KMS-11 (cell line): ENCODE measurements around the gene SMCO3.

Experiments
- H2AFZ ChIP-seq: fragments of 200-600 bp; sonication (generic); 2 replicates; pipeline ENCODE4 v1.6.1; 2016; ENCODE audit warnings: antibody characterized with exemption, mixed run types, low read depth
- H3K27ac ChIP-seq: fragments of 200-600 bp; sonication (generic); 2 replicates; pipeline ENCODE4 v1.6.1; 2016; ENCODE audit warnings: mild to moderate bottlenecking, mixed run types
- H3K27me3 ChIP-seq: fragments of 200-600 bp; sonication (generic); 2 replicates; pipeline ENCODE4 v1.6.1; 2017; ENCODE audit warnings: mild to moderate bottlenecking, low read depth, mixed run types, moderate library complexity; ENCODE audit not compliant: insufficient read depth
- H3K36me3 ChIP-seq: fragments of 200-600 bp; sonication (generic); 2 replicates; pipeline ENCODE4 v1.6.1; 2017; ENCODE audit warnings: mild to moderate bottlenecking, mixed run types; ENCODE audit not compliant: insufficient read depth
- H3K4me1 ChIP-seq: fragments of 200-600 bp; sonication (generic); 2 replicates; pipeline ENCODE4 v1.6.1; 2016; ENCODE audit warnings: mild to moderate bottlenecking, low read depth, mixed run types; ENCODE audit not compliant: poor library complexity, severe bottlenecking
- H3K4me2 ChIP-seq: fragments of 200-600 bp; sonication (generic); 2 replicates; pipeline ENCODE4 v1.7.0; 2016; ENCODE audit warnings: mild to moderate bottlenecking, mixed run types
- H3K4me3 ChIP-seq: fragments of 200-600 bp; sonication (generic); IDR thresholded peaks from 2 replicates; pipeline ENCODE4 v1.6.1; 2017; ENCODE audit warnings: low read depth, low read length, mixed read lengths; ENCODE audit not compliant: insufficient read depth
- H3K79me2 ChIP-seq: fragments of 200-600 bp; sonication (generic); 2 replicates; pipeline ENCODE4 v1.6.1; 2016; ENCODE audit warnings: low read depth, mixed run types; ENCODE audit not compliant: insufficient read depth
- H3K9ac ChIP-seq: fragments of 200-600 bp; sonication (generic); 2 replicates; pipeline ENCODE4 v1.6.1; 2016; ENCODE audit warnings: mild to moderate bottlenecking, mixed run types
- H4K20me1 ChIP-seq: fragments of 200-600 bp; sonication (generic); 2 replicates; pipeline ENCODE4 v1.6.1; 2016; ENCODE audit warnings: mild to moderate bottlenecking, mixed run types; ENCODE audit not compliant: insufficient read depth
- TF ChIP-seq, protein P1 (sequence below): fragments of 200-600 bp; sonication (generic); conservative IDR thresholded peaks from 2 replicates; pipeline ENCODE4 v1.6.1; 2017; ENCODE audit warnings: low read depth, mild to moderate bottlenecking, antibody characterized with exemption, low read length, moderate library complexity, mixed read lengths

The SMCO3 gene

DNA sequence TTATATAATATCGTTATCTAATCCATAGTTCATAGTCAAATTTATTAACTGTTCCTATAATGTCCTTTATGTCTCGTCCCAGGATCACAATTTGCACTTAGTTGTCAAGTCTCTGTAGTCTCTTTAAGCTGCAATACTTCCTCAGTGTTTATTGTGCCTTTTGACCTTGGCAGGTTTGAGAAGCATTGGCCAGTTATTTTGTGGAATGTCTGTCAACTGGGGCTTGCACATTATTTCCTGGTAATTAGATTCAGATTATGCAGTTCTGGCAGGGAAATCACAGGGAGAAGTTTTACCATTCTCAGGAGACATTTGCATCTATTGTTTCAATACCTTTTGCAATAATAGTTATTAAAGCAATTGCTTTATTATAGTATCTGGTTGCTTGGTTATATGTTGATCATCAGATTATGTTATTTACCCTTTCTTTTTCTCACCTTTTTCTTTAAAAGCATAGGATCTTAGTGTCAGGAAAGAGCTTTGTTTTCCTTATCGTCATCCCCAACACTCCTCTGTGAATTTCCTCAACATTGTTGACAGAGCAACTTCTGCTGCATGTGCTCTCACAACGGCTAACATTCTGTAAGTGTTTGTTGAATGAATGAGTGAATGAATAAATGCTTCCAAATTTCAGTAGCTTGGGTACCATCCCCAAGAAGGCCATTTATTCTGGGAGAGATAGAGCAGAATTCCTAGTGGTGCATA, 33.0 kb upstream of the SMCO3 start:
- peaks cover 13% of the 10 kb centered on the region for H3K4me1 ChIP-seq
- no peak overlapping the region for H3K9ac ChIP-seq
- H3K4me2 ChIP-seq: no peak overlapping the region
- no peak overlapping the region for H2AFZ ChIP-seq
- no peaks in the 10 kb centered on the region for H3K79me2 ChIP-seq
- no peaks in the 10 kb centered on the region for H3K27me3 ChIP-seq
- TF ChIP-seq, protein P1, sequence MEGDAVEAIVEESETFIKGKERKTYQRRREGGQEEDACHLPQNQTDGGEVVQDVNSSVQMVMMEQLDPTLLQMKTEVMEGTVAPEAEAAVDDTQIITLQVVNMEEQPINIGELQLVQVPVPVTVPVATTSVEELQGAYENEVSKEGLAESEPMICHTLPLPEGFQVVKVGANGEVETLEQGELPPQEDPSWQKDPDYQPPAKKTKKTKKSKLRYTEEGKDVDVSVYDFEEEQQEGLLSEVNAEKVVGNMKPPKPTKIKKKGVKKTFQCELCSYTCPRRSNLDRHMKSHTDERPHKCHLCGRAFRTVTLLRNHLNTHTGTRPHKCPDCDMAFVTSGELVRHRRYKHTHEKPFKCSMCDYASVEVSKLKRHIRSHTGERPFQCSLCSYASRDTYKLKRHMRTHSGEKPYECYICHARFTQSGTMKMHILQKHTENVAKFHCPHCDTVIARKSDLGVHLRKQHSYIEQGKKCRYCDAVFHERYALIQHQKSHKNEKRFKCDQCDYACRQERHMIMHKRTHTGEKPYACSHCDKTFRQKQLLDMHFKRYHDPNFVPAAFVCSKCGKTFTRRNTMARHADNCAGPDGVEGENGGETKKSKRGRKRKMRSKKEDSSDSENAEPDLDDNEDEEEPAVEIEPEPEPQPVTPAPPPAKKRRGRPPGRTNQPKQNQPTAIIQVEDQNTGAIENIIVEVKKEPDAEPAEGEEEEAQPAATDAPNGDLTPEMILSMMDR: no peak
- no peaks in the 10 kb centered on the region for H3K36me3 ChIP-seq
- no peak overlapping the region for H3K27ac ChIP-seq
- no peak overlapping the region for H3K4me3 ChIP-seq
- H4K20me1 ChIP-seq: no peaks in the 10 kb centered on the region

GRCh38 chr12:14846042-14846587, 32.1 kb upstream of the SMCO3 start:
- H3K4me3 ChIP-seq: no peak overlapping the region
- H3K27ac ChIP-seq: no peak overlapping the region
- no peak overlapping the region for H3K9ac ChIP-seq
- no peaks in the 10 kb centered on the region for H3K36me3 ChIP-seq
- H3K27me3 ChIP-seq: no peaks in the 10 kb centered on the region
- H2AFZ ChIP-seq: no peak overlapping the region
- H3K4me1 ChIP-seq: peaks cover 3% of the 10 kb centered on the region
- no peak overlapping the region for H3K4me2 ChIP-seq
- H3K79me2 ChIP-seq: no peaks in the 10 kb centered on the region
- TF ChIP-seq, protein P1: no peak
- H4K20me1 ChIP-seq: no peaks in the 10 kb centered on the region

DNA sequence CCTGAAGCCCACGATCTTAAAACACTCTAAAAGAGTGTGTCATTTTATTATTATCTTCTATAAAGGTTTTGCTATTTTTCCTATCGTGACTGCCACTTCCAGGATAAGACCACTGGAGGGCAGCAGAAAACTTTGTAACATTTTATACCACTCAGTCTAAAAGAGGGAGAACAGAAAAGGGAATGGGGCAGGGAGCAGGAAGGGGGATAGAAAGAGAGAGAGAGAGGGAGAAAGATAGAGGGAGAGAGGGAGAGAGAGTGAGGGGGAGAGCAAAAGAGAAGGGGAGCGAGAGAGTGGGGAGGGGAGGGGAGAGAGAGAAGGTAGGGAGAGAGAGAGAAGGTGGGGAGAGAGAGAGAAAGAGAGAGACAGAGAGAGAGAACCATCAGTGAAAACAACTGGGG, 31.4 kb upstream of the SMCO3 start:
- Histone ChIP-seq H3K4me2 (no peak overlapping the region), H2AFZ (no peak overlapping the region), H3K27ac (no peak overlapping the region), H3K4me1 (no peaks in the 10 kb centered on the region), H4K20me1 (no peaks in the 10 kb centered on the region), H3K27me3 (no peaks in the 10 kb centered on the region), H3K36me3 (no peaks in the 10 kb centered on the region), H3K9ac (no peak overlapping the region), H3K4me3 (no peak overlapping the region), H3K79me2 (no peaks in the 10 kb centered on the region)
- TF ChIP-seq, protein P1: peak; percentile 89

DNA sequence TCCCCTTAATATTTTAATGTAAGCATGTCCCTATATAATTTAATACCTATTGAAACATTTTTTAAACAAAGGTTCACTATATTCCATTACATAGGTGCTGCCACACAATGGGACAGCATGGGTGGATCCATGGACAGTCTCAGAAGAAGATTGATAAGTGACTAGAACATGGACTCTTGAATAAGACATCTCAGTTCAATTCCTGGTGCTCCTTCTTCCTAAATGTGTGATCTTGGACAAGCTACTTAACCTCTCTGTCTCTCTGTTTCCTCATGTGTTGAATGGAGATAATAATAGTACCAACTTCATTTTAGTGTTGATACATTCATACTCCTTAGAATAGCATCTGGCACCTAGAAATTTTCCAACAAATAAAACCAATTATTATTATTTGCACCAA, 30.4 kb upstream of the SMCO3 start:
- Histone ChIP-seq H2AFZ (no peak overlapping the region), H3K4me1 (no peaks in the 10 kb centered on the region), H3K36me3 (no peaks in the 10 kb centered on the region), H3K9ac (no peak overlapping the region), H4K20me1 (no peaks in the 10 kb centered on the region), H3K79me2 (no peaks in the 10 kb centered on the region), H3K4me3 (no peak overlapping the region), H3K4me2 (no peak overlapping the region), H3K27ac (no peak overlapping the region), H3K27me3 (no peaks in the 10 kb centered on the region)
- TF ChIP-seq, protein P1: no peak
